Measurements from ENCODE around the gene LITAF. TPM values are rescaled to one million over a fixed set of nuclear protein-coding genes. Genes with fewer than 3 reads are reported as not detected.
A peak's percentile ranks its signal among the peaks of the same experiment; 100 is the strongest.
"Not testable (repeated sequence)": the region's sequence is repeated elsewhere in the genome, so short reads cannot be mapped to it uniquely, and the experiment has no call there.

Gene LITAF
- total RNA-seq, 2 donors from 2014 or later, result 171 to 240 TPM

GRCh38 chr16:11561856-11562255, 24.9 kb downstream of the LITAF start:
- DNase-seq, result no peak
- no peak for ATAC-seq
- intact Hi-C loops (cut with DNase I, micrococcal nuclease), result no loop called here

DNA sequence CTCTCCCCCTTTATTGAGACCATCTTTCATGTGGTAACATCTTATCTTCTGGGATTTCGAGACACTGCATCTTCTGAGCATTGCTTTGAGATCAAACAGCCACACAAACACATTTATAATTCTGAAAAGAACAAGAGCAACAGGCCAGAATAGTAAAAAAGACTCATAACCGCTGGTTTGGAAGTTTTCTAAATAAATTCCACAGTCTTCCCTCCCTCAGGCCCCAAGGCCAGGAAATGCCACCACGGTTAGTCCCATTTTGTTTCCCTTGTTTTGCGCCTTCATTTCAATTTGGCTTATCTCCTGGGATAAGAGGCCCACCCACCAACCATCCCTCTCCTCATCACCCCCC, 25.3 kb downstream of the LITAF start:
- intact Hi-C loops (cut with DNase I, micrococcal nuclease), result no loop called here
- ATAC-seq (no peak), DNase-seq (no peak)

GRCh38 chr16:11560701-11561453, 25.8 kb downstream of the LITAF start:
- ATAC-seq (peak; percentile 44), DNase-seq (no peak)
- intact Hi-C loops (cut with DNase I, micrococcal nuclease), result no loop called here

DNA sequence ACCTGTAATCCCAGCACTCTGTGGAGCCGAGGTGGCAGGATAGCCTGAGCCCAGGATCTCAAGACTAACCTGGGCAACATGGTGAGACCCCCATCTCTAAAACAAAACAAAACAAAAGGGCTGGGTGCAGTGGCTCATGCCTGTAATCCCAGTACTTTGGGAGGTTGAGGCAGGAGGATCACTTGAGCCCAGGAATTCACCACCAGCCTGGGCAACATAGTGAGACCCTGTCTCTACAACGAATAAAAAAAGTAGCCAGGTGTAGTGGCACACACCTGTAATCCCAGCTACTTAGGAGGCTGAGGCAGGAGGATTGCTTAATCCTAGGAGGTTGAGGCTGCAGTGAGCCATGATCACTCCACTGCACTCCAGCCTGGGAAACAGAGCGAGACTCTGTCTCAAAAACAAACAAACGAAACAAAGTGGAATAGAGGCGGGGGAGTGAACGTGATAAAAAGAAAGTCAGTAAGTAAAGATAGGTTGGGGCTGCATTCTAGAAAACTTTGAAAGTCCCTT, 28.4 kb downstream of the LITAF start:
- intact Hi-C loops (cut with DNase I, micrococcal nuclease); ATAC-seq; DNase-seq: not testable (repeated sequence)

DNA sequence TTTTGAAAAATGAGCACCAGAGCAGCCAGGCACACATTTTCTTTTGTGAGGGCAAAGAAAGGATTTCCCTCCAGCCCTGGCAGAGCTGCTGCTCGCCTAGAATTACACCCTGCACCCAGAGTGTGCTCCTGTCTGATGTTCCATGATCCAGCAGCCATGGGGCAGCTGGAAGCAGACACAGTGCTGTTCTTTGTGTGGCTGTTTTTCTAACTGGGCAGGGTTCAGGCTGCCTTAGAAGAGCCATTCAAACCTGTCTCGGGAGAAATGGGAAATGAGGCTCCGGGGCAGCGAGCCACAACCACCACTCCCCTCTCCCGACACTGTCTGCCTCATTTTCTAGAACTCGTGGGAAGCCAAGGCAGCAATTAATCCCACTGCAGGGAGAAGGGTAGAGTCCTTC, 28.9 kb downstream of the LITAF start:
- intact Hi-C loops (cut with DNase I, micrococcal nuclease), result no loop called here
- DNase-seq (no peak), ATAC-seq (peak; percentile 57)

- DNase-seq (no peak), ATAC-seq (no peak)
- intact Hi-C loops (cut with DNase I, micrococcal nuclease), result no loop called here
Measured at GRCh38 chr16:11556945-11557720, 29.6 kb downstream of the LITAF start.

GRCh38 chr16:11556214-11556819, 30.4 kb downstream of the LITAF start:
- intact Hi-C loops (cut with DNase I, micrococcal nuclease), result no loop called here
- no peak for DNase-seq
- no peak for ATAC-seq

DNA sequence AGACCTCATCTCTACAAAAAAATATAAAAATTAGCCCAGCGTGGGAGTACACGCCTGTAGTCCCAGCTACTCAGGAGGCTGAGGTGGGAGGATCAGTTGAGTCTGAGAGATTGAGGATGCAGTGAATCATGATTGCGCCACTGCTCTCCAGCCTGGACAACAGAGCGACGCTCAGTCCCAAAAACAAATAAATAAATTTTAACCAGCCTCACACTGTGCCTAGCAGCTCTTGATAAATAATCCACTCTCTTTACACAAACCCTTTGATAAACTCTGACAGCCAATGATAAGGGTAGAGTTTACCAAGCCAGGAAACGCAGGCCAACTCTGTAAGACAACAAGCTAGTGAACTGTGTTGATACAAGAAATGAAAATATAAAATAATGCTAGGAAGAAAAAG, 32.7 kb downstream of the LITAF start:
- no peak for DNase-seq
- ATAC-seq, result no peak
- intact Hi-C loops (cut with DNase I, micrococcal nuclease), result no loop called here

DNA sequence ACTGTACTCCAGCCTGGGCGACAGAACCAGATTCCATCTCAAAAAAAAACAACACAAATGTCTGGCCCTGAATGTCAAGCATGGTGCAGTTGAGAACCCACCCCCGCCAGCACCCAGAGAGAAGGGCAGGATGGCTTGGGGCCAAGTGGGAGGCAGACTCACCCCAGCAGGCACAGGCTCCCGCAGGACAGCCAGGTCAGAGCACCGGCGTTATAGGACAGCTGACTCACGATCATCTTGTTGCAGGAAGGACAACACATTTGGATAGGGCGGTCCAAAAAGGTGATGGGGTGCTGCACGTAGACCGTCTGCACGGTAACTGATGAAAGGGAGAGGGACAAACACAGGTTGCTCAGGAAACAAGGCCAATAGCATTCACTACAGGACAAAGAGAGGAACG, 33.3 kb downstream of the LITAF start:
- intact Hi-C loops (cut with DNase I, micrococcal nuclease), result no loop called here
- no peak for DNase-seq
- no peak for ATAC-seq

- DNase-seq (no peak), ATAC-seq (no peak)
- intact Hi-C loops (cut with DNase I, micrococcal nuclease), result no loop called here
Measured at GRCh38 chr16:11552440-11552839, 34.3 kb downstream of the LITAF start.

DNA sequence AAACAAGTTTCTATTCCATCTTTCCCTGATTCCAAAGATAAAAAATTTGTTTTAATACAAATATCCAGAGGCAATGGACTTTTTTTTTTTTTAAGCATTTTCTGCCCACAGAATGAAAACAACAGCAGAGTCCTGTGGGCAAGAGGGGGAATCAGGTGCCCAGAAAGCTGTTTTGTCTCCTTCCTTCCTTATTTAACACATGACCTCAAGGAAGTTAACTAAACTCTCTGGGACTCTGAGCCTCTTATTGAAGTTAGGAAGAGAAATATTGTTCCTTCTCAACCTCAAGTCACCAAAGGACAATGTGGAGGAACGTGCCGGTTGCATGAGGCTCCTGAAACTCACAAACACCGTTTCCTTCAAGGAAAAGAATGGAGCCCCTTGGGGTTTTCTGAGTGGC, 34.9 kb downstream of the LITAF start:
- intact Hi-C loops (cut with DNase I, micrococcal nuclease), result no loop called here
- ATAC-seq (no peak), DNase-seq (no peak)

DNA sequence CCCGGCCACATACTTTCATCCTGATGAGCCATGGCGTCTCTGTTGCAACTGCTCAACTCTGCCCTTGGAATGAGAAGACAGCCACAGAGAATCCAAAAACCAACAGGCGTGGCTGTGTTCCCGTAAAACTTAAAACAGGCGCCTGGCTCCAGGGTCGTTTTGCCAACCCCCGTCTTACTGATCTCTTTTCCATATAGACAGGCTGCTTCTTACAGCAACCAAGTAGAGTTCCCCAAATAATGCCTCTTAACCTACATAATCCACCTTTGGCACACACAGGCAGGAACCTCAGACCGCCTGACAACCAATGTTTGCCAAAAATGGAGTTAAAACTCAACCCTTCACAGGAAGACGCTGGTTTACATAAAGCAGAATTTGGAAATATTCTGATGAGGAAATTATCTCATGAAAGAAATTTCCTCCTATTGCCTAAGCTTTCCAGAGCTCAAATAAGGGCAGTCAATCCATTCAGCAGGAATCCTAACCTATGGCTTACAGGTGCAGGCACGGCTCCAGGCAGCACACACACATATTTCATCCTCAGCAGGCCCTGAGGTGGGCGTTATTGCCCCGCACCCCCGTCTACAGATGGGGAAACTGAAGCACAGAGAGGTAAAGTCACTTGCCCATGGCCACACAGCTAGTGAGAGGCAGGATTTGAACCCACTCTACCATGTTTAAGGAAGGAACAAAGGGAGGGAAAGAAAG, 35.8 kb downstream of the LITAF start:
- intact Hi-C loops (cut with DNase I, micrococcal nuclease), result no loop called here
- ATAC-seq (no peak), DNase-seq (no peak)

GRCh38 chr16:11547118-11547916, 39.4 kb downstream of the LITAF start:
- intact Hi-C loops (cut with DNase I, micrococcal nuclease), result no loop called here
- no peak for ATAC-seq
- DNase-seq, result no peak

DNA sequence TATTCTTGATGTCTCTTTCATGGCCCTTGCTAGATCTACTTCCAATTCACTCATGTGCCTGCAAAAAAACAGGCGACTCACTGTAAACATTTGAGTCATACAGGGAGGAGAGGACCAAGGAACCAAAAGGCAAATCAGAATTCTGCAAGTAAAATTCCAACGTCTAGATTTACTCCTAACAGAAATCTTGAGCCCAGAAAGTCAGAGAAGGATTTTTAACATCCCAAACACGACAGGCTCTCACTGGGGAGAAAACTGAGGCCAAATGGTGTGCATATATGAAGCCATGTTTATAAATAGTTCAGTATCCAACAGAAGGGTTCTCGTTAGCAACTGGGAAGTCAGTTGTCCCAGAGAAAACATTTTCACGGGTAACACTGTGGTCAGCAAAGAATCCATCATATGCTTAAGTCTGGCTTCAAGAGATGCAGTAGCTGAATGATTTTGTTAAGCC, 40.1 kb downstream of the LITAF start:
- DNase-seq (no peak), ATAC-seq (no peak)
- intact Hi-C loops (cut with DNase I, micrococcal nuclease), result no loop called here

DNA sequence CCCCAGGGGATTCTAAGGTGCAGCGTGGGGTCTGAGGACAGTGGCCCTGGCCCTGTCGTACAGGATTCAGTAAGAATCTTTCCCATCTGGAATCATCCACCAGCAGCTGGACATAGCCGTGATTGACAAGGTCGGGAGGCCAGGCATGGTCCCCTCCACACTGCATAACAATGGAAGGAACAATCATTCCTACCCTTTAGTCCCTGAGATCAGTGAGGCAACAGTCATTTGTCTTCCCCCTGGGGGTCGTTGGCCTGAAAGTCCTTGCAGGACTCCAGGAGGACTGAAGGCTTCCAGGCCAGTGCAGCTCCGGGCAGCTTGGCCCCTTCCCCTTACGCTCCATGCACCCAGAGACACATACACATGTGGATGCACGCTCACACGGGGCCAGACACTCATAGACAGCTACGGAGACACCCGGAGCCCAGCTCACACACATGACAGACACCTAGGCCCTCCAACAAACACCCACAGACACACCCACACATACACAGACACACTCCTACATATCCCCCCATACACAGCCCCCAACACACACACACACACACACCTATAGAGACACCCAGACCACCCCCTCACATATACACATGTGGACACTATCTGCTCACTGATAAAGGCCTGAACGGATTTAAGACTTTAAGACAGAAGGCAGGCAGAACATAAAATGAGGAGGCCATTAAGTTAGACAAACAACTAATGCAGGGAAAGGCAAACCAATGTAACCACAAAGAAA, 42.9 kb downstream of the LITAF start:
- ATAC-seq, result peak; percentile 13
- DNase-seq, result no peak
- intact Hi-C loops (cut with DNase I, micrococcal nuclease), result no loop called here

DNA sequence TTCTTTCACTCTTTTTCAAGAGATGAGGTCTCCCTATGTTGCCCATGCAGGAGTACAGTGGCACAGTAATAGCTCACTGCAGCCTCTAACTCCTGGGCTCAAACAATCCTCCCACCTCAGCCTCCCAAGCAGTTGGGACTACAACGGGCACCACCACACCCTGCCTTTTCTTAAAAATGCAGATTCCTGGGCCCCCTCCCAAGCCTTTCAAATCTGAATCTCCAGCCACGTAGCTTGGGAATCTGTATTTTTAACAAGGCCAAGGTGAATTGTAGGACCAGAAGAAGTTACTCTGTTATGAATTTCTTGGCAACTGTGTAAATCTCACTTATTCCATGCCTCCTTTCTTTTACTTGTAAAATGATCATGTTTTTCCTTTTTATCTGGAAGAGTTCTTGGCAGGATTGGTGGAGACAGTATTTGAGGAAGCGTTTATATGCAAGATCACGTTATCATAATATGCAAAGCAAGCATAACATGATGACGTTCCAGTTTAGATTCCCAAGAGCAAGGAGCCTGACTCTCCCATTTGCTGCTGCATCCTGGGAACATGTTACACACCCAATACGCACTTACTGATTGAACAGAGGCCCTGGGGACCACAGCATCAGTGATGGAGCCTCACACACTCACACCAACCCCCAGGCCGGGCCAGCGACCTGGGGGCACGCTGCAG, 44.5 kb downstream of the LITAF start:
- ATAC-seq (no peak), DNase-seq (no peak)
- intact Hi-C loops (cut with DNase I, micrococcal nuclease), result no loop called here

DNA sequence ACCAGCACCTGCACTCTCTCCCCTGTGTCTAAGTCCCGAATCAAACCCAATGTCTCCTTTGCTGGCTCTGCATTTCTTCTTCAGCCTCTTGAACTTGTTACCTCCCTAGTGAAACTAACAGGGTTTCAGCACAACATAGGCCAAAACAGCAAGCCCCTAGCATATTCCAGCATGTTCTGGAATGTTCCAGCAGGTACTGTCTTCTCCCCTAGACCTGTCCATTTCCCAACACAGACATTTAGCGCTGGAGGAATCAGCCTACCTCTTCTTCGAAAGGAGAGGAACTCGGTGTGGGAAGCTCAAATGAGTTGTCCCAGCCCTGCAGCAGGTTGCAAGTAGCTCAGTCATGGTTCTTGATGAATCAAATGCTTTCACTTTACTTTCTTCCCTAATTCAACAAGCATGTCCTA, 47.1 kb downstream of the LITAF start:
- DNase-seq, result no peak
- no peak for ATAC-seq
- intact Hi-C loops (cut with DNase I, micrococcal nuclease), result no loop called here

Data from left colon (tissue), 2 donors.